Measurements from ENCODE around the gene LDB3.
"Not testable (repeated sequence)": the region's sequence is repeated elsewhere in the genome, so short reads cannot be mapped to it uniquely, and the experiment has no call there.

The LDB3 gene

GRCh38 chr10:86734207-86734988, 66.1 kb downstream of the LDB3 start:
- no peak for DNase-seq

- not testable (repeated sequence) for DNase-seq
Observed at GRCh38 chr10:86735278-86735677, 67.0 kb downstream of the LDB3 start.

GRCh38 chr10:86742230-86742629, 73.9 kb downstream of the LDB3 start:
- DNase-seq, result no peak

GRCh38 chr10:86744067-86744725, 75.9 kb downstream of the LDB3 start:
- DNase-seq, result no peak

GRCh38 chr10:86747796-86748581, 79.7 kb downstream of the LDB3 start:
- DNase-seq, result no peak

GRCh38 chr10:86749854-86750253, 81.5 kb downstream of the LDB3 start:
- DNase-seq, result no peak

GRCh38 chr10:86751477-86751876, 83.2 kb downstream of the LDB3 start:
- DNase-seq, result no peak

- DNase-seq, result no peak
Observed at GRCh38 chr10:86752311-86752710, 84.0 kb downstream of the LDB3 start.

- DNase-seq, result no peak
Observed at GRCh38 chr10:86753051-86753450, 84.7 kb downstream of the LDB3 start.

GRCh38 chr10:86753638-86754434, 85.5 kb downstream of the LDB3 start:
- DNase-seq, result no peak

GRCh38 chr10:86755454-86755739, 87.1 kb downstream of the LDB3 start:
- DNase-seq, result no peak

- peak; percentile 77 for DNase-seq
Observed at GRCh38 chr10:86755740-86756510, 87.6 kb downstream of the LDB3 start.

GRCh38 chr10:86756511-86757112, 88.3 kb downstream of the LDB3 start, which contains the start of gene BMPR1A:
Gene BMPR1A, plus strand, starts transcription at chr10:86756619. Its CDS starts 119,400 bp downstream, at chr10:86876019.
- DNase-seq, result no peak

GRCh38 chr10:86757113-86757972, 89.0 kb downstream of the LDB3 start:
- no peak for DNase-seq

- DNase-seq, result no peak
Observed at GRCh38 chr10:86758189-86759072, 90.1 kb downstream of the LDB3 start.

GRCh38 chr10:86759073-86759672, 90.9 kb downstream of the LDB3 start:
- DNase-seq, result no peak

- no peak for DNase-seq
Observed at GRCh38 chr10:86763404-86763803, 95.1 kb downstream of the LDB3 start.

GRCh38 chr10:86765548-86765947, 97.2 kb downstream of the LDB3 start:
- no peak for DNase-seq

- no peak for DNase-seq
Observed at GRCh38 chr10:86768412-86769062, 100.2 kb downstream of the LDB3 start.
